PFSK-1 (cell line): Measurements from ENCODE around the gene CCL23.

ENCODE experiments used
- REST ChIP-seq, 2 experiments: IDR thresholded peaks; 2 replicates each; pipeline versions ENCODE4 v1.6.1 to v1.8.0; 2011 to 2012; ENCODE audit warnings: low read depth in 2 of 2, low read length in 2 of 2, control low read depth in 1 of 2, inconsistent platforms in 1 of 2, mild to moderate bottlenecking in 1 of 2, moderate library complexity in 1 of 2; ENCODE audit not compliant: insufficient read depth in 1 of 2
- TAF1 ChIP-seq: IDR thresholded peaks from 2 replicates; pipeline ENCODE4 v1.6.1; 2012; ENCODE audit warnings: low read length, control low read depth, borderline replicate concordance; ENCODE audit not compliant: insufficient read depth

- TF ChIP-seq REST (IDR thresholded peaks at IDR 0.05; ENCODE audit: insufficient read depth in 1 of 2, low read depth in 2 of 2, low read length in 2 of 2) (no peak), TAF1 (no peak)
Observed at GRCh38 chr17:35981908-35982330, 35.9 kb downstream of the CCL23 start.
